ENCODE results near the gene PRPF6.

DNA sequence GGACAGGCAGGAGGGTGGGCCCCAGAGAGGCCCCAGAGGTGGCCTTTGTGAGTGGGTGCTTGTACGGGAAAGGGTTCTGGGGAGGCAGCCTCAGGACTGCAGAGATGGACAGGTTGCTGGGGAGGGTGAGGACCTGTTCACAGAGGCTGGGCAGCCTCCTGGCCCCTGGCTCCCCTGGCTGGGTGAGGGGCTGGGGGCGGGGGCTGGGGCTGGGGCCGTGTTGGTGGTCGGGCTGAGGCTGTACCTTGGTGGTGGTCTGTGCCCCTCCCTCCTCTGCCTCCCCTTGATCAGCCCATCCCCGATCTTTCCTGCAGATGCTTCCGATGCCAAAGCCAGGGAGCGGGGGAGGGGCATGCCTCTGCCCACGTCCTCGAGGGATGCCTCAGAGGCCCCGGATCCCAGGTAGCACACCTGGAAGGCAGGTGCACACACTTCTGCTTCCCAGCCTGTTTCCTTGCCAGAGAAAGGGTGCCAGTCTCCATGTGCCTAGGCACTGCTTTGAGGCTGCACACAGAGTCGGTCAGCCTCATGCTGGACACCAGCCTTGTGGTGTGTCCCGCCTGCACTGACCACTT lies 86.9 kb downstream of the PRPF6 start:
- TF ChIP-seq, protein P1, sequence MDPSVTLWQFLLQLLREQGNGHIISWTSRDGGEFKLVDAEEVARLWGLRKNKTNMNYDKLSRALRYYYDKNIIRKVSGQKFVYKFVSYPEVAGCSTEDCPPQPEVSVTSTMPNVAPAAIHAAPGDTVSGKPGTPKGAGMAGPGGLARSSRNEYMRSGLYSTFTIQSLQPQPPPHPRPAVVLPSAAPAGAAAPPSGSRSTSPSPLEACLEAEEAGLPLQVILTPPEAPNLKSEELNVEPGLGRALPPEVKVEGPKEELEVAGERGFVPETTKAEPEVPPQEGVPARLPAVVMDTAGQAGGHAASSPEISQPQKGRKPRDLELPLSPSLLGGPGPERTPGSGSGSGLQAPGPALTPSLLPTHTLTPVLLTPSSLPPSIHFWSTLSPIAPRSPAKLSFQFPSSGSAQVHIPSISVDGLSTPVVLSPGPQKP (IDR thresholded peaks at IDR 0.05; ENCODE audit: low read depth, low read length) = no peak
- TF ChIP-seq ATOH8 (CRISPR knock-in tag; IDR thresholded peaks at IDR 0.05; ENCODE audit: low read depth) (no peak), JUN (IDR thresholded peaks at IDR 0.05) (no peak), MAX (IDR thresholded peaks at IDR 0.05) (no peak), CTCF (IDR thresholded peaks at IDR 0.05) (no peak), MYC (IDR thresholded peaks at IDR 0.05; ENCODE audit: borderline replicate concordance, low read length) (no peak), EP300 (IDR thresholded peaks at IDR 0.05) (no peak), ESRRA (IDR thresholded peaks at IDR 0.05; ENCODE audit: borderline replicate concordance, low read length) (no peak), RAD21 (conservative IDR thresholded peaks at IDR 0.05 in 1 of 2, IDR thresholded peaks at IDR 0.05 in 1 of 2) (no peak), EHMT2 (IDR thresholded peaks at IDR 0.05; ENCODE audit: low read depth) (no peak)
